HEK293T (cell line): ENCODE results near the gene SVIL.

Source experiments
- CTCF ChIA-PET: fragments of 350-600 bp; formaldehyde crosslinking; extraction: SDS; loops from one replicate; lab custom pipeline; 2021; ENCODE audit warnings: antibody characterized with exemption, inconsistent platforms; lab: Yijun Ruan, JAX
- POLR2A ChIA-PET: fragments of 350-600 bp; formaldehyde crosslinking; extraction: SDS; loops from one replicate; lab custom pipeline; 2020; ENCODE audit warnings: antibody characterized with exemption, inconsistent platforms; lab: Yijun Ruan, JAX
- DNase-seq: peaks from one replicate; pipeline ENCODE4 v3.0.0; 2012; ENCODE audit warnings: mixed read lengths; ENCODE audit errors: extremely low spot score
- ARNT ChIP-seq: fragments of 450-650 bp; IDR thresholded peaks from 2 replicates; pipeline ENCODE4 v1.6.1; 2017; ENCODE audit warnings: mild to moderate bottlenecking
- BHLHE40 ChIP-seq: fragments of 450-650 bp; IDR thresholded peaks from 2 replicates; pipeline ENCODE4 v1.6.1; 2016; ENCODE audit warnings: mild to moderate bottlenecking, moderate library complexity, borderline replicate concordance
- CTBP1 ChIP-seq: fragments of 450-650 bp; IDR thresholded peaks from 2 replicates; pipeline ENCODE4 v1.6.1; 2016; ENCODE audit warnings: borderline replicate concordance
- ELF4 ChIP-seq: fragments of 450-650 bp; IDR thresholded peaks from 2 replicates; pipeline ENCODE4 v1.6.1; 2017; ENCODE audit warnings: antibody characterized with exemption
- FOXA1 ChIP-seq: fragments of 450-650 bp; IDR thresholded peaks from 2 replicates; pipeline ENCODE4 v1.6.1; 2016; ENCODE audit warnings: mild to moderate bottlenecking
- FOXK2 ChIP-seq: fragments of 450-650 bp; IDR thresholded peaks from 2 replicates; pipeline ENCODE4 v1.6.1; 2016; ENCODE audit warnings: mild to moderate bottlenecking
- FOXM1 ChIP-seq: fragments of 450-650 bp; IDR thresholded peaks from 2 replicates; pipeline ENCODE4 v1.6.1; 2017; ENCODE audit warnings: mild to moderate bottlenecking, borderline replicate concordance
- HDGF ChIP-seq: fragments of 450-650 bp; IDR thresholded peaks from 2 replicates; pipeline ENCODE4 v1.6.1; 2017; ENCODE audit warnings: antibody characterized with exemption, borderline replicate concordance
- L3MBTL2 ChIP-seq: fragments of 450-650 bp; conservative IDR thresholded peaks from 2 replicates; pipeline ENCODE4 v1.6.1; 2016; ENCODE audit warnings: mild to moderate bottlenecking
- LEF1 ChIP-seq: fragments of 450-650 bp; IDR thresholded peaks from 2 replicates; pipeline ENCODE4 v1.6.1; 2017; ENCODE audit warnings: mild to moderate bottlenecking, borderline replicate concordance
- NFRKB ChIP-seq: fragments of 450-650 bp; IDR thresholded peaks from 2 replicates; pipeline ENCODE4 v1.6.1; 2016; ENCODE audit warnings: mild to moderate bottlenecking, moderate library complexity
- SP1 ChIP-seq: fragments of 450-650 bp; IDR thresholded peaks from 2 replicates; pipeline ENCODE4 v1.6.1; 2017
- SUZ12 ChIP-seq: fragments of 450-650 bp; IDR thresholded peaks from 2 replicates; pipeline ENCODE4 v1.6.1; 2016; ENCODE audit warnings: mild to moderate bottlenecking
- TARDBP ChIP-seq: fragments of 450-650 bp; IDR thresholded peaks from 2 replicates; pipeline ENCODE4 v1.6.1; 2016
- ZNF384 ChIP-seq: fragments of 450-650 bp; IDR thresholded peaks from 2 replicates; pipeline ENCODE4 v1.6.1; 2016
- TF ChIP-seq, protein P1 (sequence below): fragments of 450-650 bp; IDR thresholded peaks from 2 replicates; pipeline ENCODE4 v1.6.1; 2016

The SVIL gene

GRCh38 chr10:29650552-29650944 is 15.8 kb upstream of the SVIL start:
- TF ChIP-seq, protein P1, sequence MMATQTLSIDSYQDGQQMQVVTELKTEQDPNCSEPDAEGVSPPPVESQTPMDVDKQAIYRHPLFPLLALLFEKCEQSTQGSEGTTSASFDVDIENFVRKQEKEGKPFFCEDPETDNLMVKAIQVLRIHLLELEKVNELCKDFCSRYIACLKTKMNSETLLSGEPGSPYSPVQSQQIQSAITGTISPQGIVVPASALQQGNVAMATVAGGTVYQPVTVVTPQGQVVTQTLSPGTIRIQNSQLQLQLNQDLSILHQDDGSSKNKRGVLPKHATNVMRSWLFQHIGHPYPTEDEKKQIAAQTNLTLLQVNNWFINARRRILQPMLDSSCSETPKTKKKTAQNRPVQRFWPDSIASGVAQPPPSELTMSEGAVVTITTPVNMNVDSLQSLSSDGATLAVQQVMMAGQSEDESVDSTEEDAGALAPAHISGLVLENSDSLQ: no peak
- TF ChIP-seq L3MBTL2: no peak
- TF ChIP-seq NFRKB: no peak
- no peak for TF ChIP-seq FOXK2
- no peak for TF ChIP-seq CTBP1
- no peak for TF ChIP-seq ZNF384
- no peak for TF ChIP-seq BHLHE40
- no peak for TF ChIP-seq SUZ12
- TF ChIP-seq FOXM1: no peak
- TF ChIP-seq ELF4: no peak
- no peak for TF ChIP-seq FOXA1
- no peak for TF ChIP-seq TARDBP
- no peak for TF ChIP-seq ARNT
- no peak for TF ChIP-seq LEF1
- ChIA-PET POLR2A (no interaction called here), CTCF (no interaction called here)
- DNase-seq: no peak

DNA sequence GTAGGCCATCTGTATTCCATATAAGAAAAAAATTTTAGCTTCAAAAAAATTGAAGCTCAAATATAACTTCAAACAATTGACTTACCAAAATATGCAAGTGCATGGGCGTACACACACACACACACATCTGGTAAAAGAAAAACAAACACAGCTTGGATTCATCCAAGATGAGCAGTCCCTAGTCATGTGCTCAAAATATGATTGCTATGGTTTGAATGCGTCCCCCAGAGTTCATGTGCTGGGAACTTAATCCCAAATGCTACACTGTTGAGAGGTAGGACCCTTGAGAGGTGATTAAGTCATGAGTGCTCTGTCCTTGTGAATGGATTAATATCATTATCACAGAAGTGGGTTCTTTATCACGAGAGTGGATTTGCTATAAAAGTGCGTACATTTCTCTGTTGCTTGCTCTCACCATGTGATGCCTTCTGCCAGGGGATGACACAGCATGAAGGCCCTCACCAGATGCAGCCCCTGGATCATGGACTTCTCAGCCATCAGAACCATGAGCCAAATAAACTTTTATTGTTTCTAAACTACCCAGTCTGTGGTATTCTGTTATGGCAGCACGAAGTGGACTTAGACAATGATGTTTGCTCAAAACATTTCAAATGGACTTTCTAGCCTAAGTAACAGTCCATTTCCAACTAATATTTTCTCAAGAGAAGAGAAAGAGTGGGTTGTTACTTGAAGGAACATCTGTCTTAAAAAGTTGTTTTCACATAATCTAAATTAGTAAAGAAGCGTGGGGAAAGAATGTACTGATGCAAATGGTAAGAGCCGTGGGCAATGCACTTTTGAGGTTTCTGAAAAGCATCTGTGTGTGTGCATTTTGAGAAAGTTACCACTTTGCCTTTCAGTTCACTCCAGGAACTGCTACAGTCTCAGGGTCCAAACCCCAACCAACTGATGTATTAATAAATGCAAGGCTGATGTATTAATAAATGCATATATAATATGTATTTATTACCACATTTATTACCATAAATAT is 15.1 kb upstream of the SVIL start:
- TF ChIP-seq NFRKB: no peak
- no peak for TF ChIP-seq HDGF
- ChIA-PET POLR2A (interaction anchor here (0.6 kb wide), 1 partner anchor 14 kb away, joined by 3 read pairs; no protein-coding TSS in a partner anchor), CTCF (interaction anchor here (0.6 kb wide), 1 partner anchor 132 kb away, joined by 3 read pairs; no protein-coding TSS in a partner anchor)
- DNase-seq: no peak

DNA sequence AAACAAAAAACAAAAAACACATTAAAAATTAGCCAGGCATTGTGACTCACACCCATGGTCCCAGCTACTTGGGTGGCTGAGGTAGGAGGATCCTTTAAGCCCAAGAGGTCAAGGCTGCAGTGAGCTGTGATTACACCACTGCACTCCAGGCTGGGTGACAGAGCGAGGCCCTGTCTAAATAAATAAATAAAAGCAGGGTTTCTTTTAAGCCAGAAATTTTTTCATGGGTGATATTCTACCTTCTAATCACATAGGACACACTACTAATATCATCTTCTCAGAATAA is 14.2 kb upstream of the SVIL start:
- DNase-seq: no peak
- ChIA-PET POLR2A (interaction anchor here (0.6 kb wide), 1 partner anchor 13 kb away, joined by 3 read pairs; no protein-coding TSS in a partner anchor), CTCF (interaction anchor here (0.6 kb wide), 1 partner anchor 131 kb away, joined by 3 read pairs; no protein-coding TSS in a partner anchor)
- TF ChIP-seq ELF4 (no peak), TARDBP (no peak), ARNT (no peak)

DNA sequence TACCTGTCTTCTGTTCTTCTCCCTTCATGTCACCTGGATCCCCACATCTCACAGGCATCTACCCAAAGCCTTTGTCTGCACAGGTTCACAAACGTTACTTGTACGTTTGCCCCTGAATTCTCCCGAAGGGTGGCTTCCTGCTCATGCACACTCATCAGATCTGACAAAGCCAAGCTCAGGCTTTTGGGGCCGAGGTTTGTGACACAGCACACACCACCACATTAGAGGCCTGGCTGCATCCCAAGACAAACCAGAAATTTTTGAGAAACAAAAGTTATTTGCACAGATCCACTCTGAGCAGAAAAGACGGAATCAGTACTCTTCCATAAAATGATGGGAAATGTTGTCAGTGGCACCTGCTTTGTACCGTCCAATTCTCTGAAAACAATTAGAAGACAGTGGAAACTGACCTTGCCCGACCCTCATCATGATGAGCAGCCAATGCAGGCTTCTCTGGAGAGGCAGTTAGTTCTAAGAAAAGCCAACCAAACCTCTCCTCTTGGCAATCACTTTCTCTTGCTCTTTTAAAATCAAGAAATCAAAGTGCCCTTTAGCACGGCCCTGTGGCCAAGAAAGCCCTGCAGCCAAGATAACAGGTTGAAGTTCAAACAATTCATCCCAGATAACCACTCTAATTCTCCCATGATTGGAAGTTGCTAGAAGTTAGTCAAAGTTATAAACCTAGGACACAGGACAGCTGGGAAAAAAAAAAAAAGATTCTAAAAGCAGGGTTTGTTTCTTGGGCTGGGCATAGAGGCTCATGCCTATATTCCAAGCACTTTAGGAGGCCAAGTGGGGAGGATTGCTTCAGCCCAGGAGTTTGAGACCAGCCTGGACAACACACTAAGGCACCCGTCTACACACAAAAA is 13.6 kb upstream of the SVIL start:
- TF ChIP-seq FOXM1 (no peak), FOXK2 (no peak), HDGF (no peak), TARDBP (no peak), BHLHE40 (no peak), NFRKB (no peak)
- CTCF ChIA-PET: interaction anchor here (0.5 to 1.4 kb wide), 3 partner anchors 44 to 113 kb away, joined by 3 to 4 read pairs (median 4); no protein-coding TSS in a partner anchor
- DNase-seq: no peak
- POLR2A ChIA-PET: interaction anchor here (0.7 kb wide), 1 partner anchor 88 kb away, joined by 3 read pairs; no protein-coding TSS in a partner anchor

- ChIA-PET POLR2A (no interaction called here), CTCF (interaction anchor here (0.5 to 1.4 kb wide), 3 partner anchors 44 to 112 kb away, joined by 3 to 4 read pairs (median 4); no protein-coding TSS in a partner anchor)
- TF ChIP-seq FOXK2 (no peak), ARNT (no peak), CTBP1 (no peak), HDGF (no peak), LEF1 (no peak), FOXA1 (no peak), SP1 (no peak), L3MBTL2 (no peak), NFRKB (no peak), FOXM1 (no peak), ZNF384 (no peak), TARDBP (no peak), BHLHE40 (no peak), SUZ12 (no peak), ELF4 (no peak)
- TF ChIP-seq, protein P1: no peak
- DNase-seq: no peak
These were observed 12.7 kb upstream of the SVIL start for GRCh38 chr10:29647478-29647877.

- TF ChIP-seq ELF4 (no peak), SUZ12 (no peak), LEF1 (no peak), BHLHE40 (no peak), TARDBP (no peak), FOXK2 (no peak), FOXM1 (no peak), SP1 (no peak), FOXA1 (no peak), NFRKB (no peak), L3MBTL2 (no peak)
- ChIA-PET CTCF (interaction anchor here (1.4 kb wide), 1 partner anchor 112 kb away, joined by 4 read pairs; no protein-coding TSS in a partner anchor), POLR2A (no interaction called here)
- no peak for DNase-seq
These were observed 12.2 kb upstream of the SVIL start for GRCh38 chr10:29646960-29647461.
